SK-N-MC (cell line): ENCODE data around the gene HERC4.
"Not testable (repeated sequence)": the region's sequence is repeated elsewhere in the genome, so short reads cannot be mapped to it uniquely, and the experiment has no call there.

Source experiments
- DNase-seq: peaks from one replicate; pipeline ENCODE4 v3.0.0-alpha.2; 2011; ENCODE audit warnings: low read depth, low spot score
- H3K27ac ChIP-seq: fragments of 200-600 bp; sonication (generic); 2 replicates; pipeline ENCODE4 v1.5.1; 2016; ENCODE audit warnings: mixed run types
- H3K36me3 ChIP-seq: fragments of 200-600 bp; sonication (generic); 2 replicates; pipeline ENCODE4 v1.6.1; 2017; ENCODE audit warnings: antibody characterized with exemption, low read length, mixed read lengths; ENCODE audit not compliant: insufficient read depth
- H3K4me3 ChIP-seq: fragments of 200-600 bp; sonication (generic); 2 replicates; pipeline ENCODE4 v1.5.1; 2016
- H3K9ac ChIP-seq: fragments of 200-600 bp; sonication (generic); 2 replicates; pipeline ENCODE4 v1.8.0; 2017; ENCODE audit warnings: mixed run types, mixed read lengths; ENCODE audit not compliant: insufficient read length
- H3K9me3 ChIP-seq: fragments of 200-600 bp; sonication (generic); 2 replicates; pipeline ENCODE4 v1.6.1; 2017; ENCODE audit warnings: low read depth, mild to moderate bottlenecking, antibody characterized with exemption, low read length, moderate library complexity, mixed read lengths
- EZH2 ChIP-seq: fragments of 200-600 bp; sonication (generic); IDR thresholded peaks from one replicate; pipeline ENCODE4 v1.6.1; 2017; ENCODE audit warnings: antibody characterized with exemption
- FOXP2 ChIP-seq: optimal IDR thresholded peaks from 2 replicates; pipeline ENCODE3; 2011; ENCODE audit warnings: mild to moderate bottlenecking, moderate library complexity; ENCODE audit not compliant: insufficient read depth; ENCODE audit errors: extremely low read length, control extremely low read depth
- POLR2AphosphoS5 ChIP-seq: IDR thresholded peaks from 2 replicates; pipeline ENCODE4 v1.6.1; 2012; ENCODE audit warnings: mild to moderate bottlenecking, low read depth, low read length, borderline replicate concordance

HERC4 gene

GRCh38 chr10:68010426-68010940 lies 64.6 kb downstream of the HERC4 start:
- no peaks in the 10 kb centered on the region for H3K9me3 ChIP-seq
- H3K9ac ChIP-seq = no peak overlapping the region
- DNase-seq = no peak
- no peak overlapping the region for H3K4me3 ChIP-seq
- H3K36me3 ChIP-seq = peaks cover 42% of the 10 kb centered on the region
- no peak for TF ChIP-seq FOXP2
- TF ChIP-seq EZH2 = no peak
- no peak for TF ChIP-seq POLR2AphosphoS5
- H3K27ac ChIP-seq = no peak overlapping the region

- DNase-seq = no peak
- no peak overlapping the region for H3K4me3 ChIP-seq
- peaks cover 37% of the 10 kb centered on the region for H3K36me3 ChIP-seq
- no peaks in the 10 kb centered on the region for H3K9me3 ChIP-seq
- TF ChIP-seq EZH2 (no peak), POLR2AphosphoS5 (no peak), FOXP2 (no peak)
- no peak overlapping the region for H3K9ac ChIP-seq
- H3K27ac ChIP-seq = no peak overlapping the region
These were observed 67.7 kb downstream of the HERC4 start for GRCh38 chr10:68007356-68007755.

GRCh38 chr10:68001539-68001938 lies 73.5 kb downstream of the HERC4 start:
- TF ChIP-seq POLR2AphosphoS5 = no peak
- no peak for TF ChIP-seq EZH2
- no peaks in the 10 kb centered on the region for H3K9me3 ChIP-seq
- H3K4me3 ChIP-seq = no peak overlapping the region
- peaks cover 6% of the 10 kb centered on the region; the same call in 1 of the 2 replicates for H3K36me3 ChIP-seq
- no peak for DNase-seq
- H3K27ac ChIP-seq = no peak overlapping the region
- no peak overlapping the region for H3K9ac ChIP-seq

- Histone ChIP-seq H3K27ac (no peak overlapping the region), H3K36me3 (peaks cover 6% of the 10 kb centered on the region; the same call in 1 of the 2 replicates), H3K9ac (no peak overlapping the region), H3K9me3 (no peaks in the 10 kb centered on the region), H3K4me3 (no peak overlapping the region)
- TF ChIP-seq EZH2 (no peak), FOXP2 (no peak), POLR2AphosphoS5 (no peak)
- no peak for DNase-seq
These were observed 74.1 kb downstream of the HERC4 start for GRCh38 chr10:68001000-68001399.

- peaks cover 45% of the 10 kb centered on the region for H3K36me3 ChIP-seq
- no peaks in the 10 kb centered on the region for H3K9me3 ChIP-seq
- DNase-seq = no peak
- no peak overlapping the region for H3K9ac ChIP-seq
- no peak overlapping the region for H3K27ac ChIP-seq
- H3K4me3 ChIP-seq = no peak overlapping the region
- no peak for TF ChIP-seq POLR2AphosphoS5
- no peak for TF ChIP-seq FOXP2
- no peak for TF ChIP-seq EZH2
These were observed 85.0 kb downstream of the HERC4 start for GRCh38 chr10:67990093-67990492.

- Histone ChIP-seq H3K9ac (no peak overlapping the region), H3K36me3 (peaks cover 46% of the 10 kb centered on the region), H3K9me3 (no peaks in the 10 kb centered on the region), H3K27ac (no peak overlapping the region), H3K4me3 (no peak overlapping the region)
- no peak for DNase-seq
- TF ChIP-seq FOXP2 = no peak
- no peak for TF ChIP-seq EZH2
- no peak for TF ChIP-seq POLR2AphosphoS5
These were observed 86.5 kb downstream of the HERC4 start for GRCh38 chr10:67988606-67989005.

- not testable (repeated sequence) for H3K9ac ChIP-seq, H3K27ac ChIP-seq, H3K9me3 ChIP-seq, DNase-seq, H3K4me3 ChIP-seq
- H3K36me3 ChIP-seq = peaks cover 46% of the 10 kb centered on the region
These were observed 92.5 kb downstream of the HERC4 start for GRCh38 chr10:67982603-67983002.

GRCh38 chr10:67978749-67979148 lies 96.3 kb downstream of the HERC4 start:
- TF ChIP-seq POLR2AphosphoS5 (no peak), FOXP2 (no peak), EZH2 (no peak)
- no peak overlapping the region for H3K4me3 ChIP-seq
- no peak overlapping the region for H3K27ac ChIP-seq
- H3K36me3 ChIP-seq = peaks cover 42% of the 10 kb centered on the region; the same call in 1 of the 2 replicates
- no peak for DNase-seq
- H3K9me3 ChIP-seq = no peaks in the 10 kb centered on the region
- no peak overlapping the region for H3K9ac ChIP-seq

GRCh38 chr10:67977251-67977650 lies 97.8 kb downstream of the HERC4 start:
- no peaks in the 10 kb centered on the region for H3K9me3 ChIP-seq
- no peak overlapping the region for H3K27ac ChIP-seq
- H3K36me3 ChIP-seq = peaks cover 53% of the 10 kb centered on the region
- DNase-seq = no peak
- H3K9ac ChIP-seq = no peak overlapping the region
- H3K4me3 ChIP-seq = no peak overlapping the region
- TF ChIP-seq EZH2 (no peak), FOXP2 (no peak), POLR2AphosphoS5 (no peak)
